HL-60 (cell line): Measurements from ENCODE around the gene INTS11.

Source experiments
- DNase-seq, 2 experiments: peaks; one replicate each; pipeline ENCODE4 v3.0.0-alpha.2; 2010 to 2020; ENCODE audit warnings: low read depth in 1 of 2, low spot score in 1 of 2
- H3K27ac ChIP-seq: fragments of 250-450 bp; sonication (Bioruptor Pico); replicated peaks from 2 replicates; pipeline ENCODE4 v1.5.1; 2020; ENCODE audit warnings: mild to moderate bottlenecking, moderate library complexity
- H3K27me3 ChIP-seq: fragments of 250-450 bp; sonication (Bioruptor Pico); 2 replicates; pipeline ENCODE4 v1.5.1; 2021; ENCODE audit warnings: mild to moderate bottlenecking, moderate library complexity; ENCODE audit not compliant: insufficient read depth, poor library complexity, severe bottlenecking
- H3K4me3 ChIP-seq: replicated peaks from 2 replicates; pipeline ENCODE4 v1.5.1; 2011; ENCODE audit warnings: mild to moderate bottlenecking, control low read depth, low read length; ENCODE audit not compliant: insufficient read depth
- GABPA ChIP-seq: IDR thresholded peaks from 2 replicates; pipeline ENCODE4 v1.6.1; 2012; ENCODE audit warnings: low read depth
- POLR2AphosphoS5 ChIP-seq: IDR thresholded peaks from 2 replicates; pipeline ENCODE4 v1.6.1; 2012; ENCODE audit warnings: low read depth
- SPI1 ChIP-seq: IDR thresholded peaks from 2 replicates; pipeline ENCODE4 v1.6.1; 2012; ENCODE audit warnings: low read depth, mild to moderate bottlenecking, borderline replicate concordance
- TF ChIP-seq, protein P1 (sequence below): IDR thresholded peaks from one replicate; pipeline ENCODE4 v1.5.1; 2011; ENCODE audit warnings: low read length, control low read depth, inconsistent platforms; ENCODE audit not compliant: insufficient read depth
- TF ChIP-seq, protein P2 (sequence below): IDR thresholded peaks from 2 replicates; pipeline ENCODE4 v1.6.1; 2012; ENCODE audit warnings: low read depth; ENCODE audit not compliant: insufficient replicate concordance

INTS11 gene

DNA sequence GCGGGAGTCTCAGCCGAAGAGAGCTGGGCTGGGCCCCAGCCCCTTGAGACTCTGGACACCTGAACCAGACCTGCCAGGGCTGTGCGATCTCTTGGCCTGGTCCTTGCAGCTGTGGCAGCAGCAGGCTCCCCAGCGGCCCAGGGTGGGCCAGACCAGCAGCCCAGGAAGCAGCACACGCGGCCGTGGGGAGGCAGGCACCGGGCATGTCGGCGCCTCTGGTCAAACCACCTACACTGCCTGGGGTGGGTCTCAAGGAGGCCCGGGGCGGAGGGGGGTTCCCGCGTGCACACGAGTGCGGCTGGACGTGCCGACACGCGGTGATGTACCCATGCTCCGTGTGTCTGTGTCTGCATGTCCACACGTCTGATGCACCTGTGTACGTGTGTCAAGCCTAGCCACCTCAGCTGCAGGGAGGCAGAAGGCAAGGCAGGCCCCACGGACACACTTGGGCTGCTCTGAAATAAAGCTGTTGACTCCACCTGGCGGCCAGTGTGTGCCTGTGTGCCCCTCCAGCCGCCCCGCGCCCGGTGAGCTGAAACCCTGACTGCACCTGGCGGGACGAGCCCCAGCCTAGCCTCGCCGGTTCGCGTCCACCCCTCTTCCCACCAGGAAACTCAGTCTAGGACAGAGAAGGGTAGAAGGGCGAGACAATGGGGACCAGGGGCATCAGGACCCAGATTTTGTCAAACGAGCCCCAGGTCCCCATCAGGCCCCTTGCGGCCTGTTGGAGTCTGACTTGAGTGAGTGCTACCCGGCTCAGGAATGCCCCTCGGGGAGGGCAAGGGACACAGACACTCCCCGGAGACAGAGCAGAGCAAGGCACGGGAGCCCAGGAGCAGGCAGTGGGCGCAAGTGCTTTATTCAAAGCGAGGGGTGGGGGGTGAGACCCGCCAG is 32.7 kb downstream of the INTS11 start:
- no peak overlapping the region for H3K27ac ChIP-seq
- peak; percentile 43 for TF ChIP-seq POLR2AphosphoS5
- TF ChIP-seq, protein P1, sequence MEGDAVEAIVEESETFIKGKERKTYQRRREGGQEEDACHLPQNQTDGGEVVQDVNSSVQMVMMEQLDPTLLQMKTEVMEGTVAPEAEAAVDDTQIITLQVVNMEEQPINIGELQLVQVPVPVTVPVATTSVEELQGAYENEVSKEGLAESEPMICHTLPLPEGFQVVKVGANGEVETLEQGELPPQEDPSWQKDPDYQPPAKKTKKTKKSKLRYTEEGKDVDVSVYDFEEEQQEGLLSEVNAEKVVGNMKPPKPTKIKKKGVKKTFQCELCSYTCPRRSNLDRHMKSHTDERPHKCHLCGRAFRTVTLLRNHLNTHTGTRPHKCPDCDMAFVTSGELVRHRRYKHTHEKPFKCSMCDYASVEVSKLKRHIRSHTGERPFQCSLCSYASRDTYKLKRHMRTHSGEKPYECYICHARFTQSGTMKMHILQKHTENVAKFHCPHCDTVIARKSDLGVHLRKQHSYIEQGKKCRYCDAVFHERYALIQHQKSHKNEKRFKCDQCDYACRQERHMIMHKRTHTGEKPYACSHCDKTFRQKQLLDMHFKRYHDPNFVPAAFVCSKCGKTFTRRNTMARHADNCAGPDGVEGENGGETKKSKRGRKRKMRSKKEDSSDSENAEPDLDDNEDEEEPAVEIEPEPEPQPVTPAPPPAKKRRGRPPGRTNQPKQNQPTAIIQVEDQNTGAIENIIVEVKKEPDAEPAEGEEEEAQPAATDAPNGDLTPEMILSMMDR = peak; percentile 34
- no peak for TF ChIP-seq SPI1
- TF ChIP-seq GABPA = no peak
- TF ChIP-seq, protein P2, sequence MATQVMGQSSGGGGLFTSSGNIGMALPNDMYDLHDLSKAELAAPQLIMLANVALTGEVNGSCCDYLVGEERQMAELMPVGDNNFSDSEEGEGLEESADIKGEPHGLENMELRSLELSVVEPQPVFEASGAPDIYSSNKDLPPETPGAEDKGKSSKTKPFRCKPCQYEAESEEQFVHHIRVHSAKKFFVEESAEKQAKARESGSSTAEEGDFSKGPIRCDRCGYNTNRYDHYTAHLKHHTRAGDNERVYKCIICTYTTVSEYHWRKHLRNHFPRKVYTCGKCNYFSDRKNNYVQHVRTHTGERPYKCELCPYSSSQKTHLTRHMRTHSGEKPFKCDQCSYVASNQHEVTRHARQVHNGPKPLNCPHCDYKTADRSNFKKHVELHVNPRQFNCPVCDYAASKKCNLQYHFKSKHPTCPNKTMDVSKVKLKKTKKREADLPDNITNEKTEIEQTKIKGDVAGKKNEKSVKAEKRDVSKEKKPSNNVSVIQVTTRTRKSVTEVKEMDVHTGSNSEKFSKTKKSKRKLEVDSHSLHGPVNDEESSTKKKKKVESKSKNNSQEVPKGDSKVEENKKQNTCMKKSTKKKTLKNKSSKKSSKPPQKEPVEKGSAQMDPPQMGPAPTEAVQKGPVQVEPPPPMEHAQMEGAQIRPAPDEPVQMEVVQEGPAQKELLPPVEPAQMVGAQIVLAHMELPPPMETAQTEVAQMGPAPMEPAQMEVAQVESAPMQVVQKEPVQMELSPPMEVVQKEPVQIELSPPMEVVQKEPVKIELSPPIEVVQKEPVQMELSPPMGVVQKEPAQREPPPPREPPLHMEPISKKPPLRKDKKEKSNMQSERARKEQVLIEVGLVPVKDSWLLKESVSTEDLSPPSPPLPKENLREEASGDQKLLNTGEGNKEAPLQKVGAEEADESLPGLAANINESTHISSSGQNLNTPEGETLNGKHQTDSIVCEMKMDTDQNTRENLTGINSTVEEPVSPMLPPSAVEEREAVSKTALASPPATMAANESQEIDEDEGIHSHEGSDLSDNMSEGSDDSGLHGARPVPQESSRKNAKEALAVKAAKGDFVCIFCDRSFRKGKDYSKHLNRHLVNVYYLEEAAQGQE = no peak
- peak in 1 of 2 experiments; percentile 69 for DNase-seq
- H3K4me3 ChIP-seq = no peak overlapping the region
- no peaks in the 10 kb centered on the region for H3K27me3 ChIP-seq

DNA sequence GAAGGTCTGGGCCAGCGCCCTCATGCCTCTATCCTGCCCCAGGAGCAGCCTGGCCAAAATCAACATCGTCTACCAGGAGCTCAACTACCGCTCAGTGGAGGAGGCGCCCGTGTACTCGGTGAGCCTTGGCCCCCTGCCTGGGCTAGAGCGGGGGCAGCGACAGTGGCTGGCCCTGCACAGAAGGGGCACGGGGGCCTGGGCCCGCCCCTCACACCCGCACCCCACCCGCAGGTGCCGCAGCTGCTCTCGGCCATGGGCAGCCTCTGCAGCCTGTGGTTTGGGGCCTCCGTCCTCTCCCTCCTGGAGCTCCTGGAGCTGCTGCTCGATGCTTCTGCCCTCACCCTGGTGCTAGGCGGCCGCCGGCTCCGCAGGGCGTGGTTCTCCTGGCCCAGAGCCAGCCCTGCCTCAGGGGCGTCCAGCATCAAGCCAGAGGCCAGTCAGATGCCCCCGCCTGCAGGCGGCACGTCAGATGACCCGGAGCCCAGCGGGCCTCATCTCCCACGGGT is 33.4 kb downstream of the INTS11 start:
- H3K4me3 ChIP-seq = no peak overlapping the region
- no peak overlapping the region for H3K27ac ChIP-seq

DNA sequence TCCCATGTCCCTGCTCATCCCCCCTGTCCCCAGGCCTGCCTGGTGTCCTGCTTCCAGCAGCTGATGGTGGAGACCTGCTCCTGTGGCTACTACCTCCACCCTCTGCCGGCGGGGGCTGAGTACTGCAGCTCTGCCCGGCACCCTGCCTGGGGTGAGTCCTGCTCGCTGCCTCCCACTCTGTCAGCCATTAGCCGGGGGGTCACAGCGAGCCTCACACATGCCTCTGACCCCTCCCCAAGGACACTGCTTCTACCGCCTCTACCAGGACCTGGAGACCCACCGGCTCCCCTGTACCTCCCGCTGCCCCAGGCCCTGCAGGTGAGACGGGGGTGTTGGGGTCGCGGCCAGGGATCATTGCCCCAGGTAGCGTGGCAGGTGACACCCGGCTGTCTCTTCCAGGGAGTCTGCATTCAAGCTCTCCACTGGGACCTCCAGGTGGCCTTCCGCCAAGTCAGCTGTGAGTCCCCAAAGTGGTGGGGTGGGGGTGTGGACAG is 34.2 kb downstream of the INTS11 start:
- no peaks in the 10 kb centered on the region for H3K27me3 ChIP-seq
- peak in 1 of 2 experiments; percentile 73 for DNase-seq
- H3K4me3 ChIP-seq = no peak overlapping the region
- TF ChIP-seq, protein P1 = peak; percentile 47
- TF ChIP-seq, protein P2 = no peak
- no peak for TF ChIP-seq GABPA
- H3K27ac ChIP-seq = no peak overlapping the region

More for the DNA sequence above, 33.4 kb downstream of the INTS11 start:
- TF ChIP-seq SPI1 (no peak), GABPA (no peak), POLR2AphosphoS5 (no peak)
- TF ChIP-seq, protein P2 = no peak
- TF ChIP-seq, protein P1 = no peak
- H3K27me3 ChIP-seq = no peaks in the 10 kb centered on the region
- DNase-seq = no peak
